Endothelial cell of umbilical vein (primary cell): ENCODE data around the gene KLK14.

Experiments used
- CTCF ChIP-seq, 2 donors: IDR thresholded peaks; 1 replicate in 1 of 2; 2 replicates in 1 of 2; pipeline ENCODE4 v1.5.1; 2011; ENCODE audit warnings: low read length in 2 of 2, mild to moderate bottlenecking in 2 of 2, moderate library complexity in 2 of 2, control low read depth in 1 of 2, inconsistent platforms in 1 of 2, low read depth in 1 of 2; ENCODE audit not compliant: insufficient read depth in 1 of 2; ENCODE audit errors: extremely low read depth in 1 of 2
- EZH2 ChIP-seq: IDR thresholded peaks from 2 replicates; pipeline ENCODE4 v1.6.1; 2012; ENCODE audit warnings: borderline replicate concordance, low read depth, mild to moderate bottlenecking, moderate library complexity, low read length, inconsistent platforms; ENCODE audit not compliant: severe bottlenecking
- FOS ChIP-seq: IDR thresholded peaks from 2 replicates; pipeline ENCODE4 v1.6.1; 2011; ENCODE audit warnings: mild to moderate bottlenecking, low read length, moderate library complexity, borderline replicate concordance; ENCODE audit not compliant: insufficient read depth
- JUN ChIP-seq: IDR thresholded peaks from 2 replicates; pipeline ENCODE4 v1.6.1; 2011; ENCODE audit warnings: borderline replicate concordance, low read depth; ENCODE audit not compliant: insufficient read length, insufficient read depth
- MAX ChIP-seq: IDR thresholded peaks from 2 replicates; pipeline ENCODE4 v1.6.1; 2011; ENCODE audit not compliant: insufficient read depth, insufficient read length
- MYC ChIP-seq: IDR thresholded peaks from one replicate; pipeline ENCODE4 v1.6.1; 2011; ENCODE audit warnings: mild to moderate bottlenecking, low read depth, low read length
- POLR2A ChIP-seq: IDR thresholded peaks from 2 replicates; pipeline ENCODE4 v1.6.1; 2012; ENCODE audit warnings: low read depth, mild to moderate bottlenecking, control low read depth, low read length
- POLR2AphosphoS5 ChIP-seq: IDR thresholded peaks from 2 replicates; pipeline ENCODE4 v1.6.1; 2012; ENCODE audit warnings: low read depth, mild to moderate bottlenecking, control low read depth, low read length, moderate library complexity; ENCODE audit not compliant: insufficient read depth

GRCh38 chr19:51093101-51093500 lies 10.4 kb upstream of the KLK14 start:
- TF ChIP-seq POLR2A (no peak), CTCF (IDR thresholded peaks at IDR 0.05; ENCODE audit: extremely low read depth in 1 of 2, insufficient read depth in 1 of 2, low read depth in 1 of 2, low read length in 2 of 2) (no peak), POLR2AphosphoS5 (no peak), EZH2 (no peak), FOS (no peak), JUN (no peak), MAX (no peak), MYC (no peak)
